NCI-H2029 (cell line): ENCODE measurements around the gene PAGE2B.
"Not testable (repeated sequence)": the region's sequence is repeated elsewhere in the genome, so short reads cannot be mapped to it uniquely, and the experiment has no call there.

Source experiments
- DNase-seq: peaks from one replicate; lab custom pipeline; 2025; lab: John Stamatoyannopoulos, UW

The PAGE2B gene

GRCh38 chrX:55109306-55109705, 34.5 kb downstream of the PAGE2B start:
- DNase-seq = no peak

- DNase-seq = no peak
Measured at GRCh38 chrX:55111578-55112254, 36.9 kb downstream of the PAGE2B start.

- not testable (repeated sequence) for DNase-seq
Measured at GRCh38 chrX:55116589-55116988, 41.8 kb downstream of the PAGE2B start.

DNA sequence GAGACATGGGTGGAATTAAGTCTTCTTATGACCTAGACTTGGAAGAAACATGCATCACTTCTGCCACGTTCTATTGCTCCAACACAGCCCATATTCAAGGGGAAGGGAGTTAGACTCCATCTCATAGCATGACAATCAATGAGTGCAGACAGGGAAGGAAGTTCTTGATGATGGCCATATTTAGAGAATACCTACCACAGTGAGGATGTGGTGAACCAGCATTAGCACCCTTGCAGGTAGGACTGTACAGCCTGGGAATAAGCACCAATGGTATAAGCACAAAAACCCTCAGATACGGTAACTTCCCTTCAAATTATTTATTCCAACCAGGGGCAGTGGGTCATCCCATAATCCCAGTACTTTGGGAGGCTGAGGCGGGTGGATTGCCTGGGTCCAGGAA, 43.7 kb downstream of the PAGE2B start:
- DNase-seq = no peak

DNA sequence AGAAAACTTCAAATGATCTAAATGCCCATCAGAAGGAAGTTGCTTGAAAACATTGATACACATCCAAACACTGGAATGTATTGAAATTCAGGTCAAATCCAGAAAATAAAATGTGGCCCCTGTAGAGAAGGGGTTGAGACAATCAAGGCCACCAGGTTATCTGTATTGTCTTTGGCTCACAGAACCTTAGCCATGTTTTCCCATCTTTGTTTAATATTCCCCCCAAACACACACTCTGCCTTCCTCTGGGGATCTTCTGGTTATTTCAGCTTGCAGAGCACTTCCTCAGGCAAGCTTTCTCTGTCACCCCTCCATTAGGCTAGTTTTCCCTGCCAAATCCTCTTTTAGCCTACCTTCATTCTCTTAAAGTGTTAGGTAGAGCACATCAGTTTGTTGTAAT, 44.4 kb downstream of the PAGE2B start:
- no peak for DNase-seq

DNA sequence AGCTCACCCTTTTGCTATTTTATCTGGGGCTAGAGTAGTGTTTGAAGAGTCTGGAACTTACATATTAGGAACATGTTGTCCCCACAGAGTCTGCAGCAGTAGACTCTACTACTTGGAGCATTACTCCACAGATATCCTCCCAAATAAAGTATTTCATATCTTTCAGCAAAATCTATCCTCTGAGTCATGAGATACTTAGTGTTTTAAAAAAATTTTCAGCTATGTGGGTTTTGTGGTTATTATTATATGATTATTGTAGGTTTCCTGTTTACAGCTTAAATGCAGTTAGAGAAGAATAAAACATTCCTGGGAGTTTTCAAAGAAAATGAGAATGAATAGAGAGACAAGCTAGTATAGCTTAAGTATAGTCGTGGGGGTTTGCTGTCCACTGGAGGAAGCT, 44.9 kb downstream of the PAGE2B start:
- no peak for DNase-seq

DNA sequence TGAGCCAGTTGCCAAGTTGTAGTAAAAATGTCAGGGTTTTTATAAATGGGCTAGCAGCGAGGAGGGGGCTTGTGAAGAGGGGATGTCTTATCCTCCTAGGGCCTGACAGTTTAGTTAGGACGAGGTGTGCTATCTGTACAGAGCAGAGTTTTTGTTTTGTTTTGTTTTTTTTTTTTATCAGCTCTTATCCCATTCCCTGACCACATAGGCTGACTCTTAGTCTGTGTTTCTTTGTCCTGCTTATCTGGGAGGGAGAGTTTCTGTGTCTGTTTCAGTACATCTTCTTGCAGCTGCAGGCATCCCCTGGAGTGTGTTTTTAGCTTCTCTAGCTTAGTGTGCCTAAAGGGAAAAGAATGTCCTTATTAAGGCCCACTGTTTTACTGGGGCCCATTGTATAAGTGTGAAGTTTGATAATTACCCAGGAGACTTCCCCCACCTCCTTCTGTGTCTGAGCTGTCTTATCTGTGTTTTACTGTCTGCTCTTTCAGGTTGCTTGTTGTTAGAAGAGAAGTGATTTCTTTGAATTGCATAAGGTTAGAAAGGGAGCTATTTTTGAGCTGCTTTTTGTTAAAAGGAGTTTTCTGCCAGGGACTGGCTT, 46.0 kb downstream of the PAGE2B start:
- no peak for DNase-seq

DNA sequence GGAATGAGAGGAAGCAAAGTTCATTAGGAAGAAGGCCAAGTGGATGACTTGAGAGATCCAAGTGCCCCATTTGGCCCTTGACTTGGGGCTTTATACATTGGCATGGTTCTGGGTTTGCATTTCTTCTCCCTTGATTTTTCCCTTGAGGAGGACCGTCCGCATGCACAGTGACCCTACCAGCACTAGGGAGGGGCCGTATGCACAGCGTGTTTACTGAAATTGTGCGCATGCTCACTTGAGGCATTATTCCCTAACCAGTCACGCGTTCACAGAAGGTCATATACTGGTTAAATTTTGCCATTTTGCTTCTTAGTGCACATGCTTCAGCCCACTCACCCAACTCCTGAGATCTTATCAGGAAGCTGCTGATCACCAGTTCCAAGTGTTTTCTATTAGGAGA, 49.1 kb downstream of the PAGE2B start:
- no peak for DNase-seq

DNA sequence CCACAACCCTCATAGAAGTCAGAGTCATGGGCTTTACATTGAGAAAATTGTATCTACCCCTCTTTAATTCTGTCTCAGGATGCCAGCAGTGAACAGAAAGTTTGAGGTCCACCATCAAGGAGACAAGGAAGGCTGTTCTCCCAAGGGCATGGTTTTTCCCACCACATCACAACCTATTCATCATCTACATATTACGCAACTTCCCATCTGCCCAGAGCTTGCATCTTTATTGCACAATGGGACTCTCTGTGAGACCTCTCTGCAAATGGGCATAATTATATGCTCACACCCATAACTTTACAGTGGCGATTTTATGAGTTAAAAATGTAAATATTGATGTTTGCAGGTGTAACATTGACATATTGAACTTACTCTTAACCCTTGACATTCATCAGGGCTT, 52.9 kb downstream of the PAGE2B start:
- DNase-seq = no peak
